Measurements from ENCODE around the gene C16orf89. TPM values are rescaled to one million over a fixed set of nuclear protein-coding genes. Genes with fewer than 3 reads are reported as not detected.
"Not testable (repeated sequence)": the region's sequence is repeated elsewhere in the genome, so short reads cannot be mapped to it uniquely, and the experiment has no call there.

C16orf89 gene
- total and polyA plus RNA-seq, 2 experiments from 2014 or later: 2.8 to 4.4 TPM

DNA sequence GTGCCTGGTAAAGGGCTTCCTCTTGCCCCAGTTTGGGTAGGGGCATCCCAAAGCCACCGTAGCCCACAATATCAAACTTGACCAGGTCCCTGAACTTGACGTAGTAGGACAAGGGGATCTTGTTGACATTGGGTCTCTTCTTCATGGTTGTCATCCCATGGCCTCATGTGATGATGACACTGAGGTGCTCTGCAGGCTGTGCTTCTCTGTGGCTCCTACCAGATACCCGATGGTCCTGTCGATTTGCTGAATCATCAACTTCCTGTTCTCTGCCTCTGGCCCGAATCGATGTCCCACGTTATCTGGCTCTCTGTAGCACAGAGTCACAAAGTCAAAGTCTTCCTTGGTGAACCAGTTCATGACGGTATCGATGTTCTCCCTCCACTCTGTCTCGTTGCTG lies 45.2 kb upstream of the C16orf89 start:
- not testable (repeated sequence) for H3K36me3 ChIP-seq (ENCODE audit: insufficient read depth); H3K4me3 ChIP-seq; H2AFZ ChIP-seq; H3K79me2 ChIP-seq (replicated peaks; ENCODE audit: insufficient read depth); H4K20me1 ChIP-seq (replicated peaks; ENCODE audit: insufficient read depth); H3K4me1 ChIP-seq (ENCODE audit: insufficient read depth); H3K27me3 ChIP-seq (ENCODE audit: insufficient read depth); DNase-seq (ENCODE audit: low spot score); H3K9me2 ChIP-seq (ENCODE audit: insufficient read depth); H3K4me2 ChIP-seq; H3K4me3 Mint-ChIP-seq; H3K36me3 Mint-ChIP-seq (ENCODE audit: low read depth); H3F3A ChIP-seq (replicated peaks; ENCODE audit: low read depth); H3K9me3 Mint-ChIP-seq; ATAC-seq; H3K27ac ChIP-seq (ENCODE audit: low read depth); H3K27me3 Mint-ChIP-seq (ENCODE audit: insufficient read depth, low read depth, poor library complexity); H3K4me1 Mint-ChIP-seq; H3K27ac Mint-ChIP-seq

DNA sequence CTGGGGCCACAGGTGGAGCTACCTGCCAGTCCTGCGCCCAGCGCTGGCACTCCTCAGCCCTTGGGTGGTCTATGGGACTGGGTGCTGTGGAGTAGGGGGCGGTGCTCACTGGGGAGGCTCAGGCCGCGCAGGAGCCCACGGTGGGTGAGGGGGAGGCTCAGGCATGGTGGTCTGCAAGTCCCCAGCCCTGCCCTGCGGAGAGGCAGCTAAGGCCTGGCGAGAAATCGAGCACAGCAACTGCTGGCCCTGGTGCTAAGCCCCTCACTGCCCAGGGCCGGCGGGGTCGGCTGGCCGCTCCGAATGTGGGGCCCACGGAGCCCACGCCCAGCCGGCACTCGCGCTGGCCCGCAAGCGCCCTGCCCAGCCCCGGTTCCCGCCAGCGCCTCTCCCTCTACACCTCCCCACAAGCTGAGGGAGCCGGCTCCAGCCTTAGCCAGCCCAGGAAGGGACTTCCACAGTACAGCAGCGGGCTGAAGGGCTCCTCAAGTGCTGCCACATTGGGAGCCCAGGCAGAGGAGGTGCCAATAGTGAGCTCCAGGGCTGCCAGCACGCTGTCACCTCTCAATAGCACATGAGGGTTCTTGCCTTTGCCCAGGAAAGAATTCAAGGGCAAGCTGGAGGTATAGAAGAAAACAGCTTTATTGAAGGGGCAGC lies 42.9 kb upstream of the C16orf89 start:
- TF ChIP-seq POLR2AphosphoS5 (IDR thresholded peaks at IDR 0.05; ENCODE audit: low read depth) (no peak), STAT1 (IDR thresholded peaks at IDR 0.05; ENCODE audit: unreplicated experiment) (no peak), CREB1 (CRISPR knock-in tag; IDR thresholded peaks at IDR 0.05; ENCODE audit: low read depth) (no peak), ZNF331 (CRISPR knock-in tag; IDR thresholded peaks at IDR 0.05; ENCODE audit: low read depth) (no peak), REST (IDR thresholded peaks at IDR 0.05; ENCODE audit: unreplicated experiment) (no peak), EZH2 (IDR thresholded peaks at IDR 0.05; ENCODE audit: low read depth, unreplicated experiment) (no peak)
- TF ChIP-seq, protein P1, sequence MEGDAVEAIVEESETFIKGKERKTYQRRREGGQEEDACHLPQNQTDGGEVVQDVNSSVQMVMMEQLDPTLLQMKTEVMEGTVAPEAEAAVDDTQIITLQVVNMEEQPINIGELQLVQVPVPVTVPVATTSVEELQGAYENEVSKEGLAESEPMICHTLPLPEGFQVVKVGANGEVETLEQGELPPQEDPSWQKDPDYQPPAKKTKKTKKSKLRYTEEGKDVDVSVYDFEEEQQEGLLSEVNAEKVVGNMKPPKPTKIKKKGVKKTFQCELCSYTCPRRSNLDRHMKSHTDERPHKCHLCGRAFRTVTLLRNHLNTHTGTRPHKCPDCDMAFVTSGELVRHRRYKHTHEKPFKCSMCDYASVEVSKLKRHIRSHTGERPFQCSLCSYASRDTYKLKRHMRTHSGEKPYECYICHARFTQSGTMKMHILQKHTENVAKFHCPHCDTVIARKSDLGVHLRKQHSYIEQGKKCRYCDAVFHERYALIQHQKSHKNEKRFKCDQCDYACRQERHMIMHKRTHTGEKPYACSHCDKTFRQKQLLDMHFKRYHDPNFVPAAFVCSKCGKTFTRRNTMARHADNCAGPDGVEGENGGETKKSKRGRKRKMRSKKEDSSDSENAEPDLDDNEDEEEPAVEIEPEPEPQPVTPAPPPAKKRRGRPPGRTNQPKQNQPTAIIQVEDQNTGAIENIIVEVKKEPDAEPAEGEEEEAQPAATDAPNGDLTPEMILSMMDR (conservative IDR thresholded peaks at IDR 0.05; ENCODE audit: low read depth in 2 of 2): no peak
- Histone ChIP-seq H3K9me2 (ENCODE audit: insufficient read depth) (no peaks in the 10 kb centered on the region), H3K4me1 (ENCODE audit: insufficient read depth) (no peaks in the 10 kb centered on the region), H3K27me3 (ENCODE audit: insufficient read depth) (no peaks in the 10 kb centered on the region), H3K27ac (ENCODE audit: low read depth) (no peak overlapping the region), H3K4me2 (no peak overlapping the region), H2AFZ (no peak overlapping the region), H3K36me3 (ENCODE audit: insufficient read depth) (no peaks in the 10 kb centered on the region), H3F3A (replicated peaks; ENCODE audit: low read depth) (no peaks in the 10 kb centered on the region), H4K20me1 (replicated peaks; ENCODE audit: insufficient read depth) (no peaks in the 10 kb centered on the region), H3K79me2 (replicated peaks; ENCODE audit: insufficient read depth) (no peaks in the 10 kb centered on the region), H3K4me3 (no peak overlapping the region)
- H3K36me3 Mint-ChIP-seq (ENCODE audit: low read depth): no peaks in the 10 kb centered on the region
- H3K27me3 Mint-ChIP-seq (ENCODE audit: insufficient read depth, low read depth, poor library complexity): peaks cover 6% of the 10 kb centered on the region
- no peaks in the 10 kb centered on the region for H3K9me3 Mint-ChIP-seq
- DNase-seq (ENCODE audit: low spot score) (no peak), ATAC-seq (peak; percentile 28; the same call in 1 of the 3 replicates)
- no peak overlapping the region for H3K4me3 Mint-ChIP-seq
- H3K27ac Mint-ChIP-seq: no peak overlapping the region
- peaks cover 2% of the 10 kb centered on the region; the same call in 1 of the 3 replicates for H3K4me1 Mint-ChIP-seq

DNA sequence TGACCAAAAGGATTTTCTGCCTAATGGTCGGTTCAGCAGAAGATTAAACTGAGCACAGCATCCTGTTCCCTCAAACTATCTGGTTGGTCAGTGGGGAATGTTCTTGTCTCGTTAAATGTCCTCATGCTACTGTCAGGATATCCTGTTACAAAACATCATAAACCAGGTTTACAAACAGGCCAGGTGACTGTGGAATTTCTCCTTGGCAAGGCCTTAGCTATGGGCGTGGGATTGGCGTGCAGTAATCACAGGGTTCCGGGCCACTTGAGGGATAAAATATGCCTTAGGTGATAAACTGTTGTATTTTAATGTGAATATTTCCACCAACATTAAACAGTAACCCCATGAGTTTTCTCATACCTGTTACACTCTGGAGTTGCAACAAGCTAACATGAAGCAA lies 39.3 kb upstream of the C16orf89 start:
- H3F3A ChIP-seq (replicated peaks; ENCODE audit: low read depth); H4K20me1 ChIP-seq (replicated peaks; ENCODE audit: insufficient read depth); H3K27ac Mint-ChIP-seq; H3K79me2 ChIP-seq (replicated peaks; ENCODE audit: insufficient read depth); H3K4me3 ChIP-seq; H3K9me3 Mint-ChIP-seq; H3K4me3 Mint-ChIP-seq; H3K36me3 ChIP-seq (ENCODE audit: insufficient read depth); H3K27ac ChIP-seq (ENCODE audit: low read depth); H2AFZ ChIP-seq; H3K9me2 ChIP-seq (ENCODE audit: insufficient read depth); DNase-seq (ENCODE audit: low spot score); ATAC-seq; H3K4me2 ChIP-seq; H3K27me3 ChIP-seq (ENCODE audit: insufficient read depth); H3K4me1 ChIP-seq (ENCODE audit: insufficient read depth); H3K36me3 Mint-ChIP-seq (ENCODE audit: low read depth): not testable (repeated sequence)
- Mint-ChIP-seq H3K4me1 (peaks cover 11% of the 10 kb centered on the region), H3K27me3 (ENCODE audit: insufficient read depth, low read depth, poor library complexity) (peaks cover 19% of the 10 kb centered on the region)

- not testable (repeated sequence) for DNase-seq (ENCODE audit: low spot score); H3K4me3 ChIP-seq; H3K27me3 ChIP-seq (ENCODE audit: insufficient read depth); H3K4me2 ChIP-seq; ATAC-seq; H3F3A ChIP-seq (replicated peaks; ENCODE audit: low read depth); H3K79me2 ChIP-seq (replicated peaks; ENCODE audit: insufficient read depth); H3K9me2 ChIP-seq (ENCODE audit: insufficient read depth); H3K36me3 Mint-ChIP-seq (ENCODE audit: low read depth); H4K20me1 ChIP-seq (replicated peaks; ENCODE audit: insufficient read depth); H3K4me3 Mint-ChIP-seq; H3K9me3 Mint-ChIP-seq; H3K36me3 ChIP-seq (ENCODE audit: insufficient read depth); H3K27ac Mint-ChIP-seq; H3K27ac ChIP-seq (ENCODE audit: low read depth); H2AFZ ChIP-seq; H3K4me1 ChIP-seq (ENCODE audit: insufficient read depth)
- Mint-ChIP-seq H3K4me1 (peaks cover 20% of the 10 kb centered on the region), H3K27me3 (ENCODE audit: insufficient read depth, low read depth, poor library complexity) (peaks cover 17% of the 10 kb centered on the region)
Observed at GRCh38 chr16:5103296-5104032, 37.7 kb upstream of the C16orf89 start.
